Measurements from ENCODE around the gene FGF14.

The FGF14 gene

DNA sequence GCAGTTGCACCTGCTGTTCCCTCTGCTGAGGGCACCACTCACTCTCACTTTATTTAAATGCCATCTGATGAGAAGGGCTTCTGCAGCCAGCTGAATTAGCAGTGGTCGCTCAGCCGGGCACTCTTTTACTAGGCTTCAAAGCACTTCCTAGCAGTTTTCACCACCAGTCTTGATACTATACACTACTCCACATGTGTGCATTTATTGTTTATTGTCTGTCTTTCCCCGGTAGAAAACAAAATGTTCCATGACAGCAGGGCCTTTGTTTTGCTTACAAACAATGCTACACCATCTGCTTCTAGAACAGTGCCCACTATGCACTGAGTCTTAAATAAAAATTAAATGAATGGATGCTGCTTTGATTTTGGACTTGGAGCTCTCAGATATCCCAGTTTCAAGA, 404.9 kb downstream of the FGF14 start:
- no peaks in the 10 kb centered on the region for H3K36me3 Mint-ChIP-seq (ENCODE audit: low read depth)
- no peaks in the 10 kb centered on the region for H3K9me3 Mint-ChIP-seq
- H3K4me1 Mint-ChIP-seq = no peaks in the 10 kb centered on the region
- H3K4me3 Mint-ChIP-seq = no peak overlapping the region
- no peaks in the 10 kb centered on the region for H3K27me3 Mint-ChIP-seq (ENCODE audit: low read depth)
- no peak overlapping the region for H3K27ac Mint-ChIP-seq
- TF ChIP-seq, protein P1, sequence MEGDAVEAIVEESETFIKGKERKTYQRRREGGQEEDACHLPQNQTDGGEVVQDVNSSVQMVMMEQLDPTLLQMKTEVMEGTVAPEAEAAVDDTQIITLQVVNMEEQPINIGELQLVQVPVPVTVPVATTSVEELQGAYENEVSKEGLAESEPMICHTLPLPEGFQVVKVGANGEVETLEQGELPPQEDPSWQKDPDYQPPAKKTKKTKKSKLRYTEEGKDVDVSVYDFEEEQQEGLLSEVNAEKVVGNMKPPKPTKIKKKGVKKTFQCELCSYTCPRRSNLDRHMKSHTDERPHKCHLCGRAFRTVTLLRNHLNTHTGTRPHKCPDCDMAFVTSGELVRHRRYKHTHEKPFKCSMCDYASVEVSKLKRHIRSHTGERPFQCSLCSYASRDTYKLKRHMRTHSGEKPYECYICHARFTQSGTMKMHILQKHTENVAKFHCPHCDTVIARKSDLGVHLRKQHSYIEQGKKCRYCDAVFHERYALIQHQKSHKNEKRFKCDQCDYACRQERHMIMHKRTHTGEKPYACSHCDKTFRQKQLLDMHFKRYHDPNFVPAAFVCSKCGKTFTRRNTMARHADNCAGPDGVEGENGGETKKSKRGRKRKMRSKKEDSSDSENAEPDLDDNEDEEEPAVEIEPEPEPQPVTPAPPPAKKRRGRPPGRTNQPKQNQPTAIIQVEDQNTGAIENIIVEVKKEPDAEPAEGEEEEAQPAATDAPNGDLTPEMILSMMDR (IDR thresholded peaks at IDR 0.05; ENCODE audit: unreplicated experiment in 3 of 3) = no peak

DNA sequence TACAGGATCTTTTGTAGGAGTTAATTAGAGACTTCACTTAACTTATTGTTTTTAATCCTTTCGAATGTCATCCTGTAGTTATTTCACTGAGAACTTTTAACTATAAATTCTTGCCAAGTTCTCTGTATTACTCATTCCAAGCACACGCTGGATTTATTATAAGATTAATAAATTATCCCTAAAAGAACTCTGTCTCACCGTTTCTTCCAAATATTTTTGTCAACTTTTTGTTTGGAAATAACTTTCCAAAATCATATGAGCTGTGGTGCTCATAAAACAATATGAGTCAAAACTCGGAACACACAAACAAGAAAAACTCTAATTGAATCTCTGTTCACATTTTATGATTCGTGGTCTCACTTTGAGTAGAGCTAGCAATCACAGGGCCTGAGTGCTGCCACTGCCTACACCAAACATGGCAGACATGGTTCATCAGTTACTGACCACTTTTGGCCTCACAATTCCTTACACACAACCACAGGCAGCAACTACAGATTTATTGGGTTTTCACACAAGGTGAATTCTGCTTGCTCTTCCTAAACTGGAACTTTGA, 412.0 kb downstream of the FGF14 start:
- Mint-ChIP-seq H3K4me1 (no peaks in the 10 kb centered on the region), H3K27me3 (ENCODE audit: low read depth) (no peaks in the 10 kb centered on the region), H3K27ac (no peak overlapping the region), H3K9me3 (no peaks in the 10 kb centered on the region), H3K36me3 (ENCODE audit: low read depth) (no peaks in the 10 kb centered on the region), H3K4me3 (no peak overlapping the region)
- TF ChIP-seq, protein P1 (IDR thresholded peaks at IDR 0.05; ENCODE audit: unreplicated experiment in 3 of 3) = no peak

DNA sequence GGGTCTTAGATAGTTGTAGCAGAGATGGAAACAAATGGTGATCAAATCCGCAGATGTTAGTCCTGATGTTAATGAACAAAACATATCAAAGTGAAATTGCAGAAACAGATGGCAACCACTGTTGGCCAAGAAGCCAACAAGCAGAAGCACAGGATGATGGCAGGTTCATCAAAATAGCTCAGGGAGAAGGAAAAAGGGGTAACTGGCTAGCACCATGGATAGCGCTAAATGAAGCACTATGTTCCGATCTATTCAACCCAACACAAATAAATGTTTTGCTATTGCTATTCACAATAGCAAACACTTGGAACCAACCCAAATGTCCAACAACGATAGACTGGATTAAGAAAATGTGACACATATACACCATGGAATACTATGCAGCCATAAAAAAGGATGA, 413.7 kb downstream of the FGF14 start:
- H3K27me3 Mint-ChIP-seq (ENCODE audit: low read depth) = no peaks in the 10 kb centered on the region
- H3K4me3 Mint-ChIP-seq = no peak overlapping the region
- no peaks in the 10 kb centered on the region for H3K9me3 Mint-ChIP-seq
- TF ChIP-seq, protein P1 (IDR thresholded peaks at IDR 0.05; ENCODE audit: unreplicated experiment in 3 of 3) = no peak
- H3K4me1 Mint-ChIP-seq = no peaks in the 10 kb centered on the region
- no peaks in the 10 kb centered on the region for H3K36me3 Mint-ChIP-seq (ENCODE audit: low read depth)
- no peak overlapping the region for H3K27ac Mint-ChIP-seq

DNA sequence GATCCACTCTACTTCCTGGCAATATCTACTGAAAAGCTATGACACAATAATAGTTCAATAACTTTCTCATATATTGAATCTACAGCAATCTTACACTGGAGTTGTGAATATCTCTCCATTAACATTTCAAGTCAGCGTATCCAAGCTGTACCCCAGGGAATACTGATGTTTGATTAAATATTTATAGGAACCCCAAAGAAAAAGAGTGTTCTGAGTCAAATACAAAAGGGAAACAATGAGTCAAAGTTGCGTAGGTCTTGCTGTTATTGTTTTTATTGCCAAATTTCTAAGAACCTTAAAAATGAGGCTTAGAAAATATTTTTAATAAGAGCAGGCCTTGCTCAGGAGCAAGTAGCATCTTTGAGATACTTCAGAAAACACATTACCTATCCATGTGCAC, 415.5 kb downstream of the FGF14 start:
- H3K9me3 Mint-ChIP-seq = no peaks in the 10 kb centered on the region
- TF ChIP-seq, protein P1 (IDR thresholded peaks at IDR 0.05; ENCODE audit: unreplicated experiment in 3 of 3) = no peak
- no peaks in the 10 kb centered on the region for H3K36me3 Mint-ChIP-seq (ENCODE audit: low read depth)

DNA sequence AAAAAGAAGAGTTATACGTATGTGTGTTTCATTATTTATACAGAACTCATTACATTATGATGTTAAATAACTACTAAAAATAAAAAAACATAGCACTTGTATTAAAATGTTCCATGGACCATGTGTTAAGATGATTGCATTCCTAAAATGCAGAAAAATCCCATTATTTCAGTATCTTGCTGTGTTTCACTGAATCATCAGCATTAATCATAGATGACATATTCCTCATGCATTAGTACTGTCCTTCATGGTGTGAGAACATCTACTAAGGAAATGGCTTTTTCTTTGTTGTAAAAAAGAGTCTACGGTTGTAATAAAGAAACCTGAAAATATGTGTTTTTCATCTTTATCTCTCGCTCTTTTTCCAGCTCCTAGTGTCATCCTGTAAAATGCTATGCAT, 416.5 kb downstream of the FGF14 start:
- H3K4me1 Mint-ChIP-seq = no peaks in the 10 kb centered on the region
- no peaks in the 10 kb centered on the region for H3K27me3 Mint-ChIP-seq (ENCODE audit: low read depth)
- TF ChIP-seq, protein P1 (IDR thresholded peaks at IDR 0.05; ENCODE audit: unreplicated experiment in 3 of 3) = no peak
- no peak overlapping the region for H3K27ac Mint-ChIP-seq
- no peaks in the 10 kb centered on the region for H3K9me3 Mint-ChIP-seq
- no peaks in the 10 kb centered on the region for H3K36me3 Mint-ChIP-seq (ENCODE audit: low read depth)
- H3K4me3 Mint-ChIP-seq = no peak overlapping the region

More for the DNA sequence above, 415.5 kb downstream of the FGF14 start:
- H3K4me1 Mint-ChIP-seq = no peaks in the 10 kb centered on the region
- no peaks in the 10 kb centered on the region for H3K27me3 Mint-ChIP-seq (ENCODE audit: low read depth)
- H3K4me3 Mint-ChIP-seq = no peak overlapping the region
- no peak overlapping the region for H3K27ac Mint-ChIP-seq

DNA sequence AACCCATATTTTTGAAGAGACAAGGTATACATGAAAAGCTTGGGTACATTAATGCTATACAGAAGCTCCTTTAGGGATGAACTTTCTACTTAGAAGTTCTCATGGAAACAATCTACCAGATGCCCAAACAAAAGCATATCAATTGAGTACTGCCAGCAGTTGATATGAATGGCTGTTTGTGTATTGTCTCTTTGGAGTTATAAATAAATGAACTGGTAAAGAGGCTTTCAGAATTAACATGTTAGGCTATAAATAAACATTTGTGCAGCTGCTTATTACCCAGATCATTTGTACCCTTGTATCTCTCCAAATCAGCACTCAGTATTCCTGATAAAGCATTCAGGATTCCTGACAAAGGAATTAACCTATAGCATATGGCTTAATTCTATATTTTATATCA, 418.9 kb downstream of the FGF14 start:
- TF ChIP-seq, protein P1 (IDR thresholded peaks at IDR 0.05; ENCODE audit: unreplicated experiment in 3 of 3) = no peak
- Mint-ChIP-seq H3K36me3 (ENCODE audit: low read depth) (no peaks in the 10 kb centered on the region), H3K27me3 (ENCODE audit: low read depth) (no peaks in the 10 kb centered on the region), H3K4me3 (no peak overlapping the region), H3K27ac (no peak overlapping the region), H3K9me3 (no peaks in the 10 kb centered on the region), H3K4me1 (no peaks in the 10 kb centered on the region)

Data from nephron (organoid).